ENCODE measurements around the gene KCNQ1. TPM values are rescaled to one million over a fixed set of nuclear protein-coding genes. Genes with fewer than 3 reads are reported as not detected.

Gene KCNQ1
- total RNA-seq, 1 experiment from 2014 or later: 10.7 TPM

DNA sequence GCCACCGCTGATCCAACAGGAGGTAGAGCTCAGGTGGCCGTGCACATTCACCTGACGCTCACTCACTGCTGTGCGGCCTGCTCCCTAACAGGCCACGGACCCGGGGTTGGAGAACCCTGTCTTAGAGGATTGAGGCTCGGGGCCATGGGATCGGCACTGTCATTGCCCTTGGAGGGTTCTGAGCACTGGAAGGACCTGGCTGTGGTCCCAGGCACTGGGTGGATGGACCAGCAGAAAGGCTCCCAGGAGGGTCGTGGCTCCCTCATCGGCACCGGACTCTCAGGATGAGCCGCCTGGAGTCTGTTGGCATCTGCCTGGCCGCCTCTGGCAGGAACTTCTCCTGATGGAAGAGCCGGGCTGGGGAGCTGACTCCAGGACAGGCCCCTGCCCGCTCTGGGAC is 6.5 kb downstream of the KCNQ1 start:
- ChIA-PET RAD21 (ENCODE audit: low non-redundant PET in 1 of 2, low total read pairs in 2 of 2, uncharacterized antibody in 2 of 2, unreplicated experiment in 2 of 2) (no interaction called here), CTCF (no interaction called here), POLR2A (no interaction called here)
- Histone ChIP-seq H2AFZ (ENCODE audit: low read depth, low read length, poor library complexity, severe bottlenecking) (no peak overlapping the region), H3K4me2 (ENCODE audit: low read length) (no peak overlapping the region), H3K9me2 (ENCODE audit: insufficient read depth) (no peaks in the 10 kb centered on the region), H3K4me3 (replicated peaks in 1 of 2; ENCODE audit: low read depth in 1 of 2, low read length in 2 of 2) (no peak overlapping the region), H3K27ac (ENCODE audit: low read depth, low read length) (no peak overlapping the region), H3K27me3 (ENCODE audit: insufficient read depth, low read length) (no peaks in the 10 kb centered on the region), H4K20me1 (ENCODE audit: insufficient read depth) (no peaks in the 10 kb centered on the region), H3K36me3 (ENCODE audit: control insufficient read depth in 1 of 2, insufficient read depth in 2 of 2, low read length in 2 of 2) (no peaks in the 10 kb centered on the region), H3K9me3 (ENCODE audit: control insufficient read depth in 1 of 2, insufficient read depth in 1 of 2, low read depth in 1 of 2, low read length in 2 of 2) (no peaks in the 10 kb centered on the region), H3K79me2 (ENCODE audit: insufficient read depth, low read length) (no peaks in the 10 kb centered on the region), H3K4me1 (ENCODE audit: control insufficient read depth in 1 of 2, insufficient read depth in 2 of 2, low read length in 2 of 2) (peaks cover under 1% of the 10 kb centered on the region in 2 experiments; a peak in 2 of 4 replicates), H3K9ac (ENCODE audit: low read length) (no peak overlapping the region)
- ATAC-seq (no peak), DNase-seq (ENCODE audit: low read depth, low spot score) (no peak)
- TF ChIP-seq ZNF274 (IDR thresholded peaks at IDR 0.05; ENCODE audit: low read depth, low read length) (no peak), POLR2A (IDR thresholded peaks at IDR 0.05; ENCODE audit: borderline replicate concordance, extremely low read depth, insufficient read depth, insufficient read length) (no peak), RAD21 (IDR thresholded peaks at IDR 0.05; ENCODE audit: low read depth) (no peak), FOSL1 (IDR thresholded peaks at IDR 0.05; ENCODE audit: low read depth) (no peak), SIN3A (IDR thresholded peaks at IDR 0.05; ENCODE audit: low read depth) (no peak), ATF3 (IDR thresholded peaks at IDR 0.05) (no peak), EZH2phosphoT487 (IDR thresholded peaks at IDR 0.05; ENCODE audit: borderline replicate concordance) (no peak), JUND (IDR thresholded peaks at IDR 0.05) (no peak)
- TF ChIP-seq, protein P1, sequence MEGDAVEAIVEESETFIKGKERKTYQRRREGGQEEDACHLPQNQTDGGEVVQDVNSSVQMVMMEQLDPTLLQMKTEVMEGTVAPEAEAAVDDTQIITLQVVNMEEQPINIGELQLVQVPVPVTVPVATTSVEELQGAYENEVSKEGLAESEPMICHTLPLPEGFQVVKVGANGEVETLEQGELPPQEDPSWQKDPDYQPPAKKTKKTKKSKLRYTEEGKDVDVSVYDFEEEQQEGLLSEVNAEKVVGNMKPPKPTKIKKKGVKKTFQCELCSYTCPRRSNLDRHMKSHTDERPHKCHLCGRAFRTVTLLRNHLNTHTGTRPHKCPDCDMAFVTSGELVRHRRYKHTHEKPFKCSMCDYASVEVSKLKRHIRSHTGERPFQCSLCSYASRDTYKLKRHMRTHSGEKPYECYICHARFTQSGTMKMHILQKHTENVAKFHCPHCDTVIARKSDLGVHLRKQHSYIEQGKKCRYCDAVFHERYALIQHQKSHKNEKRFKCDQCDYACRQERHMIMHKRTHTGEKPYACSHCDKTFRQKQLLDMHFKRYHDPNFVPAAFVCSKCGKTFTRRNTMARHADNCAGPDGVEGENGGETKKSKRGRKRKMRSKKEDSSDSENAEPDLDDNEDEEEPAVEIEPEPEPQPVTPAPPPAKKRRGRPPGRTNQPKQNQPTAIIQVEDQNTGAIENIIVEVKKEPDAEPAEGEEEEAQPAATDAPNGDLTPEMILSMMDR (IDR thresholded peaks at IDR 0.05 in 2 of 3, conservative IDR thresholded peaks at IDR 0.05 in 1 of 3; ENCODE audit: borderline replicate concordance in 1 of 3, insufficient read depth in 1 of 3, low read depth in 2 of 3, low read length in 2 of 3): no peak
- TF ChIP-seq, protein P2, sequence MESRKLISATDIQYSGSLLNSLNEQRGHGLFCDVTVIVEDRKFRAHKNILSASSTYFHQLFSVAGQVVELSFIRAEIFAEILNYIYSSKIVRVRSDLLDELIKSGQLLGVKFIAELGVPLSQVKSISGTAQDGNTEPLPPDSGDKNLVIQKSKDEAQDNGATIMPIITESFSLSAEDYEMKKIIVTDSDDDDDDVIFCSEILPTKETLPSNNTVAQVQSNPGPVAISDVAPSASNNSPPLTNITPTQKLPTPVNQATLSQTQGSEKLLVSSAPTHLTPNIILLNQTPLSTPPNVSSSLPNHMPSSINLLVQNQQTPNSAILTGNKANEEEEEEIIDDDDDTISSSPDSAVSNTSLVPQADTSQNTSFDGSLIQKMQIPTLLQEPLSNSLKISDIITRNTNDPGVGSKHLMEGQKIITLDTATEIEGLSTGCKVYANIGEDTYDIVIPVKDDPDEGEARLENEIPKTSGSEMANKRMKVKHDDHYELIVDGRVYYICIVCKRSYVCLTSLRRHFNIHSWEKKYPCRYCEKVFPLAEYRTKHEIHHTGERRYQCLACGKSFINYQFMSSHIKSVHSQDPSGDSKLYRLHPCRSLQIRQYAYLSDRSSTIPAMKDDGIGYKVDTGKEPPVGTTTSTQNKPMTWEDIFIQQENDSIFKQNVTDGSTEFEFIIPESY (IDR thresholded peaks at IDR 0.05; ENCODE audit: extremely low read depth, insufficient replicate concordance, low read length): no peak
- no TSS peak for BruUV-seq (replicated peaks)
- intact Hi-C loops (cut with micrococcal nuclease): no loop called here
